ENCODE measurements around the gene RASSF5. TPM values are rescaled to one million over a fixed set of nuclear protein-coding genes. Genes with fewer than 3 reads are reported as not detected.
"Not testable (repeated sequence)": the region's sequence is repeated elsewhere in the genome, so short reads cannot be mapped to it uniquely, and the experiment has no call there.

Gene RASSF5
- total RNA-seq, 1 donor from 2014 or later: 1.2 TPM

GRCh38 chr1:206479183-206480125 lies 27.9 kb upstream of the RASSF5 start:
- TF ChIP-seq CTCF (IDR thresholded peaks at IDR 0.05; ENCODE audit: unreplicated experiment): peak; percentile 79
- Mint-ChIP-seq H3K36me3 (ENCODE audit: low read depth, unreplicated experiment) (peaks cover 33% of the 10 kb centered on the region), H3K27ac (ENCODE audit: unreplicated experiment) (peak overlapping the region; percentile 39), H3K4me3 (ENCODE audit: unreplicated experiment) (peak overlapping the region; percentile 32), H3K4me1 (ENCODE audit: unreplicated experiment) (peaks cover 4% of the 10 kb centered on the region), H3K27me3 (ENCODE audit: unreplicated experiment) (peaks cover 12% of the 10 kb centered on the region), H3K9me3 (ENCODE audit: unreplicated experiment) (no peaks in the 10 kb centered on the region)
- peak; percentile 71 for DNase-seq (ENCODE audit: low spot score)

GRCh38 chr1:206480211-206480610 lies 27.1 kb upstream of the RASSF5 start:
- no peak for DNase-seq (ENCODE audit: low spot score)
- Mint-ChIP-seq H3K27me3 (ENCODE audit: unreplicated experiment) (peaks cover 12% of the 10 kb centered on the region), H3K27ac (ENCODE audit: unreplicated experiment) (no peak overlapping the region), H3K36me3 (ENCODE audit: low read depth, unreplicated experiment) (peaks cover 33% of the 10 kb centered on the region), H3K4me3 (ENCODE audit: unreplicated experiment) (no peak overlapping the region), H3K4me1 (ENCODE audit: unreplicated experiment) (peaks cover 4% of the 10 kb centered on the region), H3K9me3 (ENCODE audit: unreplicated experiment) (no peaks in the 10 kb centered on the region)
- TF ChIP-seq CTCF (IDR thresholded peaks at IDR 0.05; ENCODE audit: unreplicated experiment): no peak

GRCh38 chr1:206482611-206483010 lies 24.7 kb upstream of the RASSF5 start:
- Mint-ChIP-seq H3K4me1 (ENCODE audit: unreplicated experiment) (peaks cover 12% of the 10 kb centered on the region), H3K27ac (ENCODE audit: unreplicated experiment) (no peak overlapping the region), H3K4me3 (ENCODE audit: unreplicated experiment) (no peak overlapping the region), H3K27me3 (ENCODE audit: unreplicated experiment) (peaks cover 3% of the 10 kb centered on the region), H3K9me3 (ENCODE audit: unreplicated experiment) (no peaks in the 10 kb centered on the region), H3K36me3 (ENCODE audit: low read depth, unreplicated experiment) (peaks cover 18% of the 10 kb centered on the region)
- no peak for TF ChIP-seq CTCF (IDR thresholded peaks at IDR 0.05; ENCODE audit: unreplicated experiment)
- no peak for DNase-seq (ENCODE audit: low spot score)

- not testable (repeated sequence) for DNase-seq (ENCODE audit: low spot score); H3K9me3 Mint-ChIP-seq (ENCODE audit: unreplicated experiment); H3K27me3 Mint-ChIP-seq (ENCODE audit: unreplicated experiment); H3K27ac Mint-ChIP-seq (ENCODE audit: unreplicated experiment); H3K4me3 Mint-ChIP-seq (ENCODE audit: unreplicated experiment)
- Mint-ChIP-seq H3K36me3 (ENCODE audit: low read depth, unreplicated experiment) (peaks cover 22% of the 10 kb centered on the region), H3K4me1 (ENCODE audit: unreplicated experiment) (peaks cover 22% of the 10 kb centered on the region)
These were observed 23.5 kb upstream of the RASSF5 start for GRCh38 chr1:206483864-206484263.

GRCh38 chr1:206484901-206485300 lies 22.4 kb upstream of the RASSF5 start:
- TF ChIP-seq CTCF (IDR thresholded peaks at IDR 0.05; ENCODE audit: unreplicated experiment): no peak
- Mint-ChIP-seq H3K36me3 (ENCODE audit: low read depth, unreplicated experiment) (peaks cover 19% of the 10 kb centered on the region), H3K4me3 (ENCODE audit: unreplicated experiment) (no peak overlapping the region), H3K4me1 (ENCODE audit: unreplicated experiment) (peaks cover 17% of the 10 kb centered on the region), H3K27ac (ENCODE audit: unreplicated experiment) (no peak overlapping the region), H3K9me3 (ENCODE audit: unreplicated experiment) (no peaks in the 10 kb centered on the region), H3K27me3 (ENCODE audit: unreplicated experiment) (no peaks in the 10 kb centered on the region)
- DNase-seq (ENCODE audit: low spot score): no peak
